ENCODE measurements around the gene MTR.

MTR gene

GRCh38 chr1:236748268-236748870 lies 46.7 kb upstream of the MTR start:
- TF ChIP-seq BACH2 (CRISPR knock-in tag; IDR thresholded peaks at IDR 0.05; ENCODE audit: borderline replicate concordance): no peak
- TF ChIP-seq, protein P1, sequence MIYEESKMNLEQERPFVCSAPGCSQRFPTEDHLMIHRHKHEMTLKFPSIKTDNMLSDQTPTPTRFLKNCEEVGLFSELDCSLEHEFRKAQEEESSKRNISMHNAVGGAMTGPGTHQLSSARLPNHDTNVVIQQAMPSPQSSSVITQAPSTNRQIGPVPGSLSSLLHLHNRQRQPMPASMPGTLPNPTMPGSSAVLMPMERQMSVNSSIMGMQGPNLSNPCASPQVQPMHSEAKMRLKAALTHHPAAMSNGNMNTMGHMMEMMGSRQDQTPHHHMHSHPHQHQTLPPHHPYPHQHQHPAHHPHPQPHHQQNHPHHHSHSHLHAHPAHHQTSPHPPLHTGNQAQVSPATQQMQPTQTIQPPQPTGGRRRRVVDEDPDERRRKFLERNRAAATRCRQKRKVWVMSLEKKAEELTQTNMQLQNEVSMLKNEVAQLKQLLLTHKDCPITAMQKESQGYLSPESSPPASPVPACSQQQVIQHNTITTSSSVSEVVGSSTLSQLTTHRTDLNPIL (CRISPR knock-in tag; IDR thresholded peaks at IDR 0.05; ENCODE audit: low read depth): no peak
- ATAC-seq: peak; percentile 55; the same call in 2 of the 3 replicates

- no peak for TF ChIP-seq ZC3H10 (CRISPR knock-in tag; IDR thresholded peaks at IDR 0.05)
- TF ChIP-seq TOX (CRISPR knock-in tag; IDR thresholded peaks at IDR 0.05; ENCODE audit: borderline replicate concordance): no peak
- no peak for TF ChIP-seq ISL1 (CRISPR knock-in tag; IDR thresholded peaks at IDR 0.05)
- ATAC-seq: no peak
Measured at GRCh38 chr1:236750928-236751327, 44.2 kb upstream of the MTR start.

GRCh38 chr1:236751385-236751784 lies 43.7 kb upstream of the MTR start:
- TF ChIP-seq, protein P2, sequence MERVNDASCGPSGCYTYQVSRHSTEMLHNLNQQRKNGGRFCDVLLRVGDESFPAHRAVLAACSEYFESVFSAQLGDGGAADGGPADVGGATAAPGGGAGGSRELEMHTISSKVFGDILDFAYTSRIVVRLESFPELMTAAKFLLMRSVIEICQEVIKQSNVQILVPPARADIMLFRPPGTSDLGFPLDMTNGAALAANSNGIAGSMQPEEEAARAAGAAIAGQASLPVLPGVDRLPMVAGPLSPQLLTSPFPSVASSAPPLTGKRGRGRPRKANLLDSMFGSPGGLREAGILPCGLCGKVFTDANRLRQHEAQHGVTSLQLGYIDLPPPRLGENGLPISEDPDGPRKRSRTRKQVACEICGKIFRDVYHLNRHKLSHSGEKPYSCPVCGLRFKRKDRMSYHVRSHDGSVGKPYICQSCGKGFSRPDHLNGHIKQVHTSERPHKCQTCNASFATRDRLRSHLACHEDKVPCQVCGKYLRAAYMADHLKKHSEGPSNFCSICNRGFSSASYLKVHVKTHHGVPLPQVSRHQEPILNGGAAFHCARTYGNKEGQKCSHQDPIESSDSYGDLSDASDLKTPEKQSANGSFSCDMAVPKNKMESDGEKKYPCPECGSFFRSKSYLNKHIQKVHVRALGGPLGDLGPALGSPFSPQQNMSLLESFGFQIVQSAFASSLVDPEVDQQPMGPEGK (CRISPR knock-in tag; IDR thresholded peaks at IDR 0.05; ENCODE audit: borderline replicate concordance): no peak
- TF ChIP-seq POU6F1 (CRISPR knock-in tag; IDR thresholded peaks at IDR 0.05; ENCODE audit: borderline replicate concordance, low read depth) (no peak), GLIS3 (CRISPR knock-in tag; IDR thresholded peaks at IDR 0.05) (no peak), ZNF8 (CRISPR knock-in tag; IDR thresholded peaks at IDR 0.05) (no peak), ZFP30 (CRISPR knock-in tag; IDR thresholded peaks at IDR 0.05) (no peak), TOX (CRISPR knock-in tag; IDR thresholded peaks at IDR 0.05; ENCODE audit: borderline replicate concordance) (no peak), ARNTL (CRISPR knock-in tag; IDR thresholded peaks at IDR 0.05; ENCODE audit: borderline replicate concordance, low read depth) (no peak), ZFP3 (CRISPR knock-in tag; IDR thresholded peaks at IDR 0.05) (no peak), TCF4 (CRISPR knock-in tag; IDR thresholded peaks at IDR 0.05; ENCODE audit: borderline replicate concordance) (no peak), SNAI2 (CRISPR knock-in tag; IDR thresholded peaks at IDR 0.05) (no peak), BACH2 (CRISPR knock-in tag; IDR thresholded peaks at IDR 0.05; ENCODE audit: borderline replicate concordance) (no peak)
- TF ChIP-seq, protein P1 (CRISPR knock-in tag; IDR thresholded peaks at IDR 0.05; ENCODE audit: low read depth): no peak
- no peak for ATAC-seq

DNA sequence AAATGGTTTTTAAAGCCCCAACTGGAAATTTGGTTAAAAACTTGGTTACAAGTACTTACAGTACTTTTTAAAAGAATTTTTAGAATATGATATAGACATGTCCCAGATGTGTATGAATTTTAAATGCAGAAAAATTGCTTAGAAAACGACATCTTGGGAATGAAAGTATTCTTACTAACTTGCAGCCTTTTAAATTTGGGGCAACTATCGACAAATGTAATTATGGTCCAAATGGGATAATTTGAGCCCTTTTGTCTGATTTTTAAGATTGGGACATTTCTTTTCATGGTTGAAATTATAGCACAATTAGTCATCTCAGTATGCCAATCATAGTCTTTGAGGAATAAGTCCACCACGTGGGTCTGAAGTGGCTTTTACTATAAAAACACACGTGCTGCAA lies 43.2 kb upstream of the MTR start:
- ATAC-seq: no peak
- TF ChIP-seq, protein P1 (CRISPR knock-in tag; IDR thresholded peaks at IDR 0.05; ENCODE audit: low read depth): no peak
- no peak for TF ChIP-seq ZNF8 (CRISPR knock-in tag; IDR thresholded peaks at IDR 0.05)
- no peak for TF ChIP-seq ARNTL (CRISPR knock-in tag; IDR thresholded peaks at IDR 0.05; ENCODE audit: borderline replicate concordance, low read depth)
- TF ChIP-seq TCF4 (CRISPR knock-in tag; IDR thresholded peaks at IDR 0.05; ENCODE audit: borderline replicate concordance): no peak
- TF ChIP-seq ZNF70 (CRISPR knock-in tag; IDR thresholded peaks at IDR 0.05): no peak
- TF ChIP-seq ZNF565 (CRISPR knock-in tag; conservative IDR thresholded peaks at IDR 0.05; ENCODE audit: low read depth): no peak
- TF ChIP-seq TOX (CRISPR knock-in tag; IDR thresholded peaks at IDR 0.05; ENCODE audit: borderline replicate concordance): no peak

GRCh38 chr1:236753516-236753915 lies 41.6 kb upstream of the MTR start:
- ATAC-seq: peak; percentile 79

More at GRCh38 chr1:236753516-236753915, 41.6 kb upstream of the MTR start:
- TF ChIP-seq, protein P3, sequence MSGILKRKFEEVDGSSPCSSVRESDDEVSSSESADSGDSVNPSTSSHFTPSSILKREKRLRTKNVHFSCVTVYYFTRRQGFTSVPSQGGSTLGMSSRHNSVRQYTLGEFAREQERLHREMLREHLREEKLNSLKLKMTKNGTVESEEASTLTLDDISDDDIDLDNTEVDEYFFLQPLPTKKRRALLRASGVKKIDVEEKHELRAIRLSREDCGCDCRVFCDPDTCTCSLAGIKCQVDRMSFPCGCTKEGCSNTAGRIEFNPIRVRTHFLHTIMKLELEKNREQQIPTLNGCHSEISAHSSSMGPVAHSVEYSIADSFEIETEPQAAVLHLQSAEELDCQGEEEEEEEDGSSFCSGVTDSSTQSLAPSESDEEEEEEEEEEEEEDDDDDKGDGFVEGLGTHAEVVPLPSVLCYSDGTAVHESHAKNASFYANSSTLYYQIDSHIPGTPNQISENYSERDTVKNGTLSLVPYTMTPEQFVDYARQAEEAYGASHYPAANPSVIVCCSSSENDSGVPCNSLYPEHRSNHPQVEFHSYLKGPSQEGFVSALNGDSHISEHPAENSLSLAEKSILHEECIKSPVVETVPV (CRISPR knock-in tag; IDR thresholded peaks at IDR 0.05): no peak

Measured in SK-N-SH treated with all-trans-retinoic acid at 6 μM for 48 hours (cell line).